Peyer's patch (tissue), 4 donors: Measurements from ENCODE around the gene ARHGAP26. TPM values are rescaled to one million over a fixed set of nuclear protein-coding genes. Genes with fewer than 3 reads are reported as not detected.
A peak's percentile ranks its signal among the peaks of the same experiment; 100 is the strongest.

Experiments
- DNase-seq, 3 donors: peaks; one replicate each; pipeline ENCODE4 v3.0.0-alpha.2; 2017 to 2019
- H3K27ac ChIP-seq, 4 donors: fragments of 200-600 bp; sonication (generic); one replicate each; pipeline ENCODE4 v1.5.1; 2016 to 2019
- H3K27me3 ChIP-seq, 2 donors: fragments of 200-600 bp; sonication (generic); one replicate each; pipeline ENCODE4 v1.5.1; 2019
- H3K36me3 ChIP-seq, 3 donors: fragments of 200-600 bp; sonication (generic); one replicate each; pipeline ENCODE4 v1.5.1; 2016 to 2019
- H3K4me1 ChIP-seq, 4 donors: fragments of 200-600 bp; sonication (generic); one replicate each; pipeline ENCODE4 v1.5.1; 2016 to 2019
- H3K4me3 ChIP-seq, 4 donors: fragments of 200-600 bp; sonication (generic); 1 replicate in 3 of 4; 2 replicates in 1 of 4; pipeline ENCODE4 v1.5.1; 2016 to 2019; ENCODE audit warnings: mild to moderate bottlenecking in 1 of 4
- H3K9me3 ChIP-seq, 4 donors: fragments of 200-600 bp; sonication (generic); one replicate each; pipeline ENCODE4 v1.5.1; 2016 to 2019; ENCODE audit warnings: mild to moderate bottlenecking in 1 of 4
- CTCF ChIP-seq, 6 experiments: fragments of 450-650 bp in 4 of 6; fragments of 200-600 bp in 2 of 6; sonication (generic) in 1 of 6; IDR thresholded peaks; one replicate each; pipeline ENCODE4 v1.5.1; 2017 to 2019; ENCODE audit warnings: antibody characterized with exemption in 6 of 6, mild to moderate bottlenecking in 3 of 6, moderate library complexity in 1 of 6
- POLR2A ChIP-seq, 2 donors: fragments of 450-650 bp; IDR thresholded peaks; one replicate each; pipeline ENCODE4 v1.5.1; 2017; ENCODE audit warnings: antibody characterized with exemption in 2 of 2, mild to moderate bottlenecking in 2 of 2, moderate library complexity in 2 of 2
- total RNA-seq, 4 donors: library from RNA; depleted of rRNA; stranded (reverse); fragments of >200 nt; gene quantifications; one replicate each; pipeline ENCODE4 v1.1.0, GENCODE V29; 2016

The ARHGAP26 gene
- total RNA-seq, 4 donors from 2014 or later: 60.1 to 180 (median 126) TPM

DNA sequence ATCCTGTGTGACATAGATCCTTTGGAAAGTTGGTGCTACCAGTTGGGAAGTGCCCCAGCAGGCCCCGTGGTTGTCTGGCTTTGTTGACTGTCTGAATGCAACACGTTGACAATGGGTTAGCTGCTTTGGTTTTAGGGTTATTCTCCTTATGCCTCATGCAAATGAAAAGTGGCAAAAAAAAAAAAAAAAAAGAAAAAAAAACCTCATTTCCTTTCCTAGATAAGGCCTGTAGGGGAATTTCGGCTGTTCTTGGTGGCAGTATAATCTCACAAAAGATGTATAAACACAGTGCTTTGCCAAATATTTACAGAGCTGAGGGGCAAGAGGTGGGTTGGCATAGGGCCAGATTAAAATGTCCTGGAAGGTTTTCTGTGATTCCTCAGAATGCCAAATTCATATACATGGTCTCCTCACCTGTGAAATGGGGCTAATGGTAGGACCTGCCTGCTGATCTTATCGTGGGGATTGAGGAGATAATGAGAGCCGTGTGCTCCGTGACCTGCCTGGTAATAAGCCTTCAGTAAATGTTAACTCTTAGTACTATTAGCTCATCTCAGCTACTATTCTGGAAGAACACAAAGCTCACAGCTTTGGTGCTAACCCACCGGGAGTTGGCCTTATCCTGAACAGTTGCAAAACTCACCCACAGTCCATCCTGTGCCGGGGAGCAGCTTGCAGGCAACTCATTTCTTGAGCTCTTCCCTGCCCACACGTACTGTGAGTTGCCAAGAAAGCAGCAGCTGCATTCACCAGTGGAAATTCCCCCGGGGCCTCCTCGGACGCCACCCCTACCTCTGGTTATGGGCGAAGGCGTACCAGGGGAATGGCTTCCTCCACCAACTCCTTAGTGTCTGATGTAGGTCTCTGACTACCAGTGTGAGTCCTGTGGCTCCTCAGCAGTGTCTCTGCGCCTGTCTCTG is 413.0 kb downstream of the ARHGAP26 start:
- no peaks in the 10 kb centered on the region for H3K9me3 ChIP-seq
- DNase-seq: peak in 1 of 3 donors; percentile 49
- TF ChIP-seq CTCF (IDR thresholded peaks at IDR 0.05): no peak
- TF ChIP-seq POLR2A (IDR thresholded peaks at IDR 0.05): no peak
- H3K4me1 ChIP-seq: no peaks in the 10 kb centered on the region
- no peak overlapping the region for H3K4me3 ChIP-seq
- no peak overlapping the region for H3K27ac ChIP-seq
- H3K27me3 ChIP-seq: no peaks in the 10 kb centered on the region
- H3K36me3 ChIP-seq: no peaks in the 10 kb centered on the region

- Histone ChIP-seq H3K4me3 (no peak overlapping the region), H3K27ac (no peak overlapping the region), H3K27me3 (no peaks in the 10 kb centered on the region), H3K36me3 (no peaks in the 10 kb centered on the region), H3K4me1 (no peaks in the 10 kb centered on the region), H3K9me3 (no peaks in the 10 kb centered on the region)
- DNase-seq: no peak
- TF ChIP-seq CTCF (IDR thresholded peaks at IDR 0.05) (no peak), POLR2A (IDR thresholded peaks at IDR 0.05) (no peak)
Observed at GRCh38 chr5:143183989-143184388, 413.8 kb downstream of the ARHGAP26 start.

DNA sequence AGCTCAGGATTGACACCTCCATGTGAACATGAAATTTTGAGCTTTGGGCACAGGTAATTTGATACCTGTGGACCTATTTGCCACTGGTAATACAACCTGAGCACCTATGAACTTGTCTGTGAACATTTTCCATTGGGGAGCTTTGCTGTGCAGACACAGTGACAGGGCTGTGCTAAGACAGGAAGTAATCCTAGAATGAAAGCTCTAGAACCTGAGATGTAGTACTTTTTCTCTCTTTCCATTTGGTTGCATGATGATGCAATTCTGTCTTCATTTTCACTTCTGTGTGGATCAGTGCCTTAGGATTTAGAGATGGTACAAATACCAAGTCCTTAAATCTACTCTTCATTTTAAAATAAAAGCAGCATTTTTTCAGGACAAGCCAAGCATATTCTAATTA is 416.4 kb downstream of the ARHGAP26 start:
- H3K36me3 ChIP-seq: no peaks in the 10 kb centered on the region
- no peak overlapping the region for H3K27ac ChIP-seq
- no peaks in the 10 kb centered on the region for H3K9me3 ChIP-seq
- H3K27me3 ChIP-seq: no peaks in the 10 kb centered on the region
- DNase-seq: no peak
- no peak overlapping the region for H3K4me3 ChIP-seq
- no peaks in the 10 kb centered on the region for H3K4me1 ChIP-seq
- no peak for TF ChIP-seq CTCF (IDR thresholded peaks at IDR 0.05)
- TF ChIP-seq POLR2A (IDR thresholded peaks at IDR 0.05): no peak

GRCh38 chr5:143187495-143187894 is 417.3 kb downstream of the ARHGAP26 start:
- no peak overlapping the region for H3K27ac ChIP-seq
- DNase-seq: no peak
- H3K9me3 ChIP-seq: no peaks in the 10 kb centered on the region
- TF ChIP-seq CTCF (IDR thresholded peaks at IDR 0.05): no peak
- no peak for TF ChIP-seq POLR2A (IDR thresholded peaks at IDR 0.05)
- no peaks in the 10 kb centered on the region for H3K36me3 ChIP-seq
- no peak overlapping the region for H3K4me3 ChIP-seq
- no peaks in the 10 kb centered on the region for H3K27me3 ChIP-seq
- H3K4me1 ChIP-seq: no peaks in the 10 kb centered on the region

DNA sequence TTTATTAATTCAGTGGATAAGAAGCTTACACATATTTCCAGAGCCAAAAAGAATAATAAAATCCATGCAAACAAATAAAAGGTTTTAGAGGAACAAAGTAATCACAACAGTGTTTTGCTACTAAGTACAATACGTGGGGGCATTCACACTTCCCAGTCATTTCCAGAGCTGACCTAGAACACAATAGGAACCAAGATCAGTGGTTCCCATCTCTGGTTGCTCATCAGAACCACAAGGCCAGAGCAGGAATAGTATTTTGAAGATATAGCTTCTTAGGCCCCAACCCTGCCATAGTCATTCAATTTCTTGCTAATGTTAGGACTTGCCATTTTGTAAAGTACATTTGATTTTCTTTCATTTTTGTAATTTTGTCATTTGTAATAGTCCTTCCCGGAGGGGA is 417.9 kb downstream of the ARHGAP26 start:
- H3K4me3 ChIP-seq: no peak overlapping the region
- H3K9me3 ChIP-seq: no peaks in the 10 kb centered on the region
- H3K27me3 ChIP-seq: no peaks in the 10 kb centered on the region
- H3K36me3 ChIP-seq: no peaks in the 10 kb centered on the region
- H3K4me1 ChIP-seq: no peaks in the 10 kb centered on the region
- no peak overlapping the region for H3K27ac ChIP-seq
- no peak for DNase-seq
- TF ChIP-seq POLR2A (IDR thresholded peaks at IDR 0.05) (no peak), CTCF (IDR thresholded peaks at IDR 0.05) (no peak)
